ENCODE results near the gene L2HGDH. TPM values are rescaled to one million over a fixed set of nuclear protein-coding genes. Genes with fewer than 3 reads are reported as not detected.
A peak's percentile ranks its signal among the peaks of the same experiment; 100 is the strongest.

L2HGDH gene
- total RNA-seq, 2 donors from 2014 or later = 15.9 to 23.2 TPM

DNA sequence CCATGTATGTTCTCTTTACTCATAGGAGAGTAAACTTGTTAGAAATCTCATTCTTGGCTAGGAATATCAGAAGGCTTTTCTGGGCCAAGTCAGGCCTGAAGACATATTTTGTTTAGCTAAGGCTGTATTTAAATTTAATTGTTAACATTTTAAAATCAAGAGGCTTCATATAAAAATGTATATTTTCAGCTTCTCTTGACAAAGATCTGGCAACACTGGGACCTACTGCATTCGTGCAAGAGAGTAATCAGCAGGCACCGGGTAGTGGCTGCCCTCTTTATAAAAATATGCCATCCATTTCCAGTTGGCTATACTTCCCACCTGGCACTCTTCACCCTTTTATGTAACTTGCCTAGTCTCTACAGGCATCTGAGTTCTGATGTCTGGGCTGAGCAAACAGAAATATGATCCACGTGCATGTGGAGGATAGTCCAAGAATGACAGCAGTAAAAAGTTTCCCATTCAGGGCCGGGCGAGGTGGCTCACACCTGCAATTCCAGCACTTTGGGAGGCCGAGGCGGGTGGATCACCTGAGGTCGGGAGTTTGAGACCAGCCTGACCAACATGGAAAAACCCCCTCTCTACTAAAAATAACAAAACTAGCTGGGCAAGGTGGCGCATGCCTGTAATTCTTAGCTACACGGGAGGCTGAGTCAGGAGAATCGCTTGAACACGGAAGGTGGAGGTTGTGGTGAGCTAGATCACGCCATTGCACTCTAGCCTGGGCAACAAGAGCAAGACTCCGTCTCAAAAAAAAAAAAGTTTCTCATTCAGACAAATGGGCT, 78.7 kb downstream of the L2HGDH start:
- TF ChIP-seq, protein P1, sequence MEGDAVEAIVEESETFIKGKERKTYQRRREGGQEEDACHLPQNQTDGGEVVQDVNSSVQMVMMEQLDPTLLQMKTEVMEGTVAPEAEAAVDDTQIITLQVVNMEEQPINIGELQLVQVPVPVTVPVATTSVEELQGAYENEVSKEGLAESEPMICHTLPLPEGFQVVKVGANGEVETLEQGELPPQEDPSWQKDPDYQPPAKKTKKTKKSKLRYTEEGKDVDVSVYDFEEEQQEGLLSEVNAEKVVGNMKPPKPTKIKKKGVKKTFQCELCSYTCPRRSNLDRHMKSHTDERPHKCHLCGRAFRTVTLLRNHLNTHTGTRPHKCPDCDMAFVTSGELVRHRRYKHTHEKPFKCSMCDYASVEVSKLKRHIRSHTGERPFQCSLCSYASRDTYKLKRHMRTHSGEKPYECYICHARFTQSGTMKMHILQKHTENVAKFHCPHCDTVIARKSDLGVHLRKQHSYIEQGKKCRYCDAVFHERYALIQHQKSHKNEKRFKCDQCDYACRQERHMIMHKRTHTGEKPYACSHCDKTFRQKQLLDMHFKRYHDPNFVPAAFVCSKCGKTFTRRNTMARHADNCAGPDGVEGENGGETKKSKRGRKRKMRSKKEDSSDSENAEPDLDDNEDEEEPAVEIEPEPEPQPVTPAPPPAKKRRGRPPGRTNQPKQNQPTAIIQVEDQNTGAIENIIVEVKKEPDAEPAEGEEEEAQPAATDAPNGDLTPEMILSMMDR (conservative IDR thresholded peaks at IDR 0.05) = no peak
- Mint-ChIP-seq H3K27ac (no peak overlapping the region), H3K9me3 (peaks cover 6% of the 10 kb centered on the region)

GRCh38 chr14:50232276-50232642, 79.8 kb downstream of the L2HGDH start:
- H3K9ac ChIP-seq (ENCODE audit: extremely low read depth, low read length, poor library complexity, severe bottlenecking) = peak overlapping the region; percentile 56

More for the DNA sequence above, 78.7 kb downstream of the L2HGDH start:
- no peak for DNase-seq
- H3K36me3 Mint-ChIP-seq (ENCODE audit: low read depth) = peaks cover 6% of the 10 kb centered on the region
- peaks cover 17% of the 10 kb centered on the region for H3K4me1 Mint-ChIP-seq
- Histone ChIP-seq H3K9ac (ENCODE audit: extremely low read depth, low read length, poor library complexity, severe bottlenecking) (no peak overlapping the region), H3K9me3 (ENCODE audit: control insufficient read depth, low read length) (peaks cover 10% of the 10 kb centered on the region), H3K27ac (ENCODE audit: low read depth, low read length) (no peak overlapping the region), H3K27me3 (ENCODE audit: control insufficient read depth, insufficient read depth, low read length, poor library complexity, severe bottlenecking) (no peaks in the 10 kb centered on the region), H3K4me1 (ENCODE audit: control insufficient read depth, insufficient read depth, low read length) (no peaks in the 10 kb centered on the region), H3K36me3 (ENCODE audit: control insufficient read depth, insufficient read depth, low read length) (no peaks in the 10 kb centered on the region), H3K4me3 (ENCODE audit: low read length) (no peak overlapping the region)
- H3K27me3 Mint-ChIP-seq (ENCODE audit: insufficient read depth) = no peaks in the 10 kb centered on the region
- no peak overlapping the region for H3K4me3 Mint-ChIP-seq
- 85 to 89% methylated on average over 11 to 14 of the region's 14 CpGs for WGBS, 2 experiments (ENCODE audit: insufficient coverage in 1 of 2, insufficient read length in 1 of 2)

DNA sequence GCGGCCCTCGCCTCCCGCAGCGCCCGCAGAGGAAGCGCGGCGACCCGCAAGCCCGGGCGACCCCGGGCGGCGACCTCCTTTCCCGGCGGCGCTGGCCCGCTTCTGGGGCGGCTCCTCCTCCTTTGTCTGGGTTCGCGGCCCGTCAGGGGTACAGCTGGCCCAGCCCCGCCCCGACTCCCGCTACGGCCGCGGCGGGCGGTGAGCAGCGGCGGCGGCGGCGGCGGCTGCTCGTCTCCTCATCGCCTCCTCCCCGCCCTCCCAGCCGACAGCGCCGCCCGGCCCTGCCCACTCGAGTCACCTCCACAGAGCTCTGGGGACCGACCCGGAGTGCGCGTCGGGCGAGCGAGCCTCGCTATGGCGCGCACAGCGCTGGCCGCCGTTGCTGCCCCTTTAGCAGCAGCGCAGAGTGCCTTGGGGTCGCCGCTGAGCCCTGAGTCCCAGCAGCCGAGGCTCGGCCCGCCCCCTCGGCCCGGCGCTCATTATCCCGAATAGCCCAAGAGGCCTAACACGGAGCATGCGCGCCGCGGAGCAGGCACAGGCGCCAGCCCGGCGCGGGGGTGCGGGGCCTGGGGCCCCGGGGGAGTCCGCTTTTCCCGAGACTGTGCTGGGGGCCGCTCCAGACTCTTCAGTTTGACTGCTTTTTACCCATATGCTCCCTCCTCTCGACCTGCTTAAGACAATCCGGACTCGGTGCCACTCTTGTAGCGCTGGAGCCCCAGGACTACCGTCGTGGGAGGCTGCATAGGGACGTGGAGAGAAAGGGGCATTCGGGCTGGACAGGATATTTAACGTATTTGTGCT, 80.4 kb downstream of the L2HGDH start, which contains the start of gene SOS2:
SOS2 (minus strand) TSS at position 104 of the 801 bp plus-strand sequence. CDS start 295 bp downstream, outside the sequence.
- H3K4me1 Mint-ChIP-seq = peaks cover 20% of the 10 kb centered on the region
- H3K9me3 ChIP-seq (ENCODE audit: control insufficient read depth, low read length) = peaks cover 18% of the 10 kb centered on the region
- H3K27me3 ChIP-seq (ENCODE audit: control insufficient read depth, insufficient read depth, low read length, poor library complexity, severe bottlenecking) = no peaks in the 10 kb centered on the region
- peak within 1 kb of the TSS; percentile 74 for H3K9ac ChIP-seq (ENCODE audit: extremely low read depth, low read length, poor library complexity, severe bottlenecking)
- no peaks in the 10 kb centered on the region for H3K36me3 ChIP-seq (ENCODE audit: control insufficient read depth, insufficient read depth, low read length)
- peak within 1 kb of the TSS; percentile 98 for H3K4me3 ChIP-seq (ENCODE audit: low read length)
- peaks cover 10% of the 10 kb centered on the region for H3K36me3 Mint-ChIP-seq (ENCODE audit: low read depth)
- WGBS, 2 experiments (ENCODE audit: insufficient coverage in 1 of 2, insufficient read length in 1 of 2) = 0% methylated on average over 10 to 89 of the region's 90 CpGs
- peak within 1 kb of the TSS; percentile 94 for H3K27ac ChIP-seq (ENCODE audit: low read depth, low read length)
- no peaks in the 10 kb centered on the region for H3K27me3 Mint-ChIP-seq (ENCODE audit: insufficient read depth)
- H3K27ac Mint-ChIP-seq = peak within 1 kb of the TSS; percentile 94
- TF ChIP-seq, protein P1 (conservative IDR thresholded peaks at IDR 0.05) = no peak
- peak within 1 kb of the TSS; percentile 78 for H3K4me3 Mint-ChIP-seq
- H3K9me3 Mint-ChIP-seq = peaks cover 12% of the 10 kb centered on the region
- peak; percentile 95 for DNase-seq
- H3K4me1 ChIP-seq (ENCODE audit: control insufficient read depth, insufficient read depth, low read length) = peaks cover 2% of the 10 kb centered on the region

More at GRCh38 chr14:50232276-50232642, 79.8 kb downstream of the L2HGDH start:
- TF ChIP-seq, protein P1 (conservative IDR thresholded peaks at IDR 0.05) = peak; percentile 23
- H3K9me3 ChIP-seq (ENCODE audit: control insufficient read depth, low read length) = peaks cover 18% of the 10 kb centered on the region
- peaks cover 12% of the 10 kb centered on the region for H3K9me3 Mint-ChIP-seq
- peaks cover 17% of the 10 kb centered on the region for H3K4me1 Mint-ChIP-seq
- H3K4me3 ChIP-seq (ENCODE audit: low read length) = peak overlapping the region; percentile 82
- H3K27me3 Mint-ChIP-seq (ENCODE audit: insufficient read depth) = no peaks in the 10 kb centered on the region
- 60 to 64% methylated on average over 5 to 12 of the region's 13 CpGs for WGBS, 2 experiments (ENCODE audit: insufficient coverage in 1 of 2, insufficient read length in 1 of 2)
- H3K27ac Mint-ChIP-seq = peak overlapping the region; percentile 94
- H3K27ac ChIP-seq (ENCODE audit: low read depth, low read length) = peak overlapping the region; percentile 94
- peaks cover 10% of the 10 kb centered on the region for H3K36me3 Mint-ChIP-seq (ENCODE audit: low read depth)
- H3K36me3 ChIP-seq (ENCODE audit: control insufficient read depth, insufficient read depth, low read length) = no peaks in the 10 kb centered on the region
- no peaks in the 10 kb centered on the region for H3K27me3 ChIP-seq (ENCODE audit: control insufficient read depth, insufficient read depth, low read length, poor library complexity, severe bottlenecking)
- H3K4me3 Mint-ChIP-seq = peak overlapping the region; percentile 78
- no peaks in the 10 kb centered on the region for H3K4me1 ChIP-seq (ENCODE audit: control insufficient read depth, insufficient read depth, low read length)
- DNase-seq = no peak

Measured in endodermal cell (in vitro differentiated cells).